Peyer's patch (tissue), 4 donors: Measurements from ENCODE around the gene STAC.

ENCODE experiments used
- CTCF ChIP-seq, 6 experiments: fragments of 450-650 bp in 4 of 6; fragments of 200-600 bp in 2 of 6; sonication (generic) in 1 of 6; IDR thresholded peaks; one replicate each; pipeline ENCODE4 v1.5.1; 2017 to 2019; ENCODE audit warnings: antibody characterized with exemption in 6 of 6, mild to moderate bottlenecking in 3 of 6, moderate library complexity in 1 of 6
- POLR2A ChIP-seq, 2 donors: fragments of 450-650 bp; IDR thresholded peaks; one replicate each; pipeline ENCODE4 v1.5.1; 2017; ENCODE audit warnings: antibody characterized with exemption in 2 of 2, mild to moderate bottlenecking in 2 of 2, moderate library complexity in 2 of 2

- no peak for TF ChIP-seq CTCF (IDR thresholded peaks at IDR 0.05)
- no peak for TF ChIP-seq POLR2A (IDR thresholded peaks at IDR 0.05)
These were observed 81.3 kb downstream of the STAC start for GRCh38 chr3:36461597-36461996.
